Stimulated activated memory B cell treated with anti-CD40 and anti-IgM and Interleukin-4, amounts not matched to agents 10 μg/mL and 1 μg/mL and 100 μg/mL, for 72 hours (primary cell): ENCODE data around the gene RDM1.

Experiments
- ATAC-seq: fragments of 150-1000 bp; cut with Tn5 transposase; 2 replicates; pipeline ENCODE4 v1.10.0; 2021
- H3K27ac Mint-ChIP-seq: one replicate; pipeline ENCODE4 v1.8.0; 2022; ENCODE audit warnings: mild to moderate bottlenecking, mixed read lengths
- H3K27me3 Mint-ChIP-seq: one replicate; pipeline ENCODE4 v1.8.0; 2022; ENCODE audit warnings: mixed read lengths
- H3K36me3 Mint-ChIP-seq: one replicate; pipeline ENCODE4 v1.8.0; 2022; ENCODE audit warnings: mixed read lengths
- H3K4me1 Mint-ChIP-seq: one replicate; pipeline ENCODE4 v1.8.0; 2022; ENCODE audit warnings: mixed read lengths
- H3K4me3 Mint-ChIP-seq: one replicate; pipeline ENCODE4 v1.8.0; 2022; ENCODE audit warnings: mild to moderate bottlenecking, moderate library complexity, mixed read lengths
- H3K9me3 Mint-ChIP-seq: one replicate; pipeline ENCODE4 v1.8.0; 2022; ENCODE audit warnings: mixed read lengths

The RDM1 gene

DNA sequence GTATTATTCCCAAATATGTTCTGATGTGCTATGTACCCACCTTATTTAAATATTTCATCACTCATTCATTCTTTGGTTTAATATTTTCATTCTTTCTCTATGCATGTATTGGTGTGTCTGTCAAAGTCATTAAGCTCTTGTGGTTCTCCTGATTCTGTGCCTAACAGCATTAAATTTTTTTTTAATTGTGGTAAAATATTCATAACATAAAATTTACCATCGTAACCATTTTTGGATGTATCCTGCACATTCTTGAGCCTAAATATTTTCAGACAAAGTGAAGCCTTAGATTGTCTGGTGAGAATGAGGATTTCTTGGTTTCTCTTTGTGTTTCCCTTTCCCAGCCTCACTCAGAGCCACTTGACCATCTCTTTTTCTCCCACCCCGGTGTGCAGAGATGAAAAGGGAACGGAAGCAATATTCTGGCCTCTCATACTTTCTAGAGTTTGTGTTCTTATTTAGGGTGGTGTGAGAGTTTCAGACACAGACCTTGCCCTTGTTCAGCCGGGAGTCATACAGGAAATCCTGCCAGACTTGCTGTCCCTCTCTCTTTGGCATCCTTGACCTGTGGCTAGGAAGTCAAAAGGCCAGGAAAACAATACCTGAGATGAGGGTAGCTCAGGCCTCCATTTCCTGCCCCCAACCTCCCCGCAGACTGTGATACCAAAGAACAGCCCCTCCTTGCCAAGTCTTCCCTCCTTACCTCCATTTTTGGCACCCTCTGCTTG is 55.3 kb downstream of the RDM1 start:
- no peak for ATAC-seq
- H3K27me3 Mint-ChIP-seq: no peaks in the 10 kb centered on the region
- no peaks in the 10 kb centered on the region for H3K36me3 Mint-ChIP-seq
- H3K4me3 Mint-ChIP-seq: no peak overlapping the region
- H3K27ac Mint-ChIP-seq: peak overlapping the region; percentile 3
- H3K4me1 Mint-ChIP-seq: peaks cover 15% of the 10 kb centered on the region
- H3K9me3 Mint-ChIP-seq: no peaks in the 10 kb centered on the region

DNA sequence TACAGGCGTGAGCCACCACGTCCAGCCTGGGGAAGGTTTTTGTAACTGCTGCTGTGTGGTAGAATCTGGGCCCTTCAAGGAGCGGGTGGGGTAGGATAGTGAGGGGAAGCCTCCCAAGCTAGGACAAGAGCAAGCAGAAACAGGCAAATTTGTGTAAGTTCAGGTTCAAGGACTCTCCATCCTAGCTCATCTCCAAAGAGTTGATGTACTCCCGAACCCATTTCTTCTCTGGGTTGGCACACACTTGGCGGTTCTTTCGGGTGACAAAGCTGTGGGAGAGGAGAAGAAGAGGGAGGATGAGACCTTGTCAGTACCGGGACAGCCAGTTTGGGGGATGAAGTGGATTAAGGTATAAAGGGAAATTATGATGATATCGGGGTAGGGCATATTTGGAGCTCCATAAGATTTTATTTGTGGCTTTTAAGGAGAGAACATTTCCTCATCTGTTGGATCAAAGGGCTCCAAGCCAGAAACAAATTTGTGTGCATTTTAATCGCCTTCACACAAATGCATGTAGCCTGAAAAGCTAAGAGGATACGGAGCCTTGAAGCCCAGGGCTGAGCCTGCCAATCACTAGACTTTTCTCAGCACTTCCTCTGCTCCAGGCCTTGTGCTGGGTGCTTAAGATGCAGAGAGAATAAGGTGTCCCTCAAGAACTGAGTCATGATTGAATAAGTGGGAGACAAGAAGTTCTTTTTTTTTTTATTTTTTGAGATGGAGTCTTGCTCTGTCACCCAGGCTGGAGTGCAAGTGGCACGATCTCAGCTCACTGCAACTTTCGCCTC is 58.2 kb downstream of the RDM1 start:
- no peaks in the 10 kb centered on the region for H3K36me3 Mint-ChIP-seq
- no peak overlapping the region for H3K4me3 Mint-ChIP-seq
- H3K4me1 Mint-ChIP-seq: peaks cover 7% of the 10 kb centered on the region
- H3K27ac Mint-ChIP-seq: no peak overlapping the region
- no peak for ATAC-seq
- H3K9me3 Mint-ChIP-seq: no peaks in the 10 kb centered on the region
- H3K27me3 Mint-ChIP-seq: no peaks in the 10 kb centered on the region

GRCh38 chr17:35870906-35871819 is 59.4 kb downstream of the RDM1 start:
- Mint-ChIP-seq H3K27ac (no peak overlapping the region), H3K27me3 (no peaks in the 10 kb centered on the region), H3K36me3 (no peaks in the 10 kb centered on the region), H3K4me1 (peaks cover 7% of the 10 kb centered on the region), H3K9me3 (no peaks in the 10 kb centered on the region), H3K4me3 (no peak overlapping the region)
- ATAC-seq: no peak

- Mint-ChIP-seq H3K4me3 (no peak within 1 kb of the TSS), H3K36me3 (no peaks in the 10 kb centered on the region), H3K27ac (no peak within 1 kb of the TSS), H3K27me3 (no peaks in the 10 kb centered on the region), H3K9me3 (no peaks in the 10 kb centered on the region), H3K4me1 (no peaks in the 10 kb centered on the region)
- no peak for ATAC-seq
Measured at GRCh38 chr17:35868737-35869136, 61.8 kb downstream of the RDM1 start, which contains the start of gene HEATR9. HEATR9 (minus strand) TSS chr17:35868891; CDS start chr17:35868742, 149 bp downstream.
